Astrocyte (in vitro differentiated cells and primary cell): ENCODE data around the gene PALLD. TPM values are rescaled to one million over a fixed set of nuclear protein-coding genes. Genes with fewer than 3 reads are reported as not detected.

ENCODE experiments used
- DNase-seq: peaks from one replicate; pipeline ENCODE4 v3.0.0-alpha.2; 2010; ENCODE audit warnings: low read depth
- FAIRE-seq: peaks from 2 replicates; lab custom pipeline; 2011; peaks lifted over from hg19 to GRCh38; lab: Jason Lieb, UNC
- H2AFZ ChIP-seq: 2 replicates; pipeline ENCODE4 v1.6.0; 2012; ENCODE audit warnings: low read depth, low read length, inconsistent platforms
- H3K27ac ChIP-seq: 2 replicates; pipeline ENCODE4 v1.5.1; 2011; ENCODE audit warnings: low read depth, low read length, inconsistent platforms
- H3K27me3 ChIP-seq: 2 replicates; pipeline ENCODE4 v1.6.0; 2011; ENCODE audit warnings: low read length, inconsistent platforms; ENCODE audit not compliant: insufficient read depth
- H3K36me3 ChIP-seq: 2 replicates; pipeline ENCODE4 v1.5.1; 2011; ENCODE audit warnings: low read length, inconsistent platforms; ENCODE audit not compliant: insufficient read depth
- H3K4me1 ChIP-seq: 2 replicates; pipeline ENCODE4 v1.5.1; 2011; ENCODE audit warnings: low read length, inconsistent platforms; ENCODE audit not compliant: insufficient read depth
- H3K4me2 ChIP-seq: 2 replicates; pipeline ENCODE4 v1.6.0; 2012; ENCODE audit warnings: low read length, inconsistent platforms
- H3K4me3 ChIP-seq: 2 replicates; pipeline ENCODE4 v1.5.1; 2011; ENCODE audit warnings: low read depth, mild to moderate bottlenecking, low read length, inconsistent platforms; ENCODE audit not compliant: insufficient read depth
- H3K79me2 ChIP-seq: 2 replicates; pipeline ENCODE4 v1.6.0; 2012; ENCODE audit warnings: mild to moderate bottlenecking, low read length, inconsistent platforms; ENCODE audit not compliant: insufficient read depth
- H3K9ac ChIP-seq: 2 replicates; pipeline ENCODE4 v1.6.0; 2012; ENCODE audit warnings: mild to moderate bottlenecking, low read length, inconsistent platforms
- H3K9me3 ChIP-seq: 2 replicates; pipeline ENCODE4 v1.5.1; 2012; ENCODE audit warnings: low read depth, mild to moderate bottlenecking, low read length, inconsistent platforms; ENCODE audit not compliant: insufficient read depth
- H4K20me1 ChIP-seq: 2 replicates; pipeline ENCODE4 v1.6.0; 2012; ENCODE audit warnings: low read length, inconsistent platforms; ENCODE audit not compliant: insufficient read depth
- H3K27ac Mint-ChIP-seq: one replicate; pipeline ENCODE4 v1.8.0; 2021; ENCODE audit warnings: mild to moderate bottlenecking, mixed read lengths; ENCODE audit not compliant: unreplicated experiment
- H3K27me3 Mint-ChIP-seq: one replicate; pipeline ENCODE4 v1.8.0; 2021; ENCODE audit warnings: low read depth, mixed read lengths; ENCODE audit not compliant: unreplicated experiment
- H3K36me3 Mint-ChIP-seq: one replicate; pipeline ENCODE4 v1.8.0; 2021; ENCODE audit warnings: low read depth, mixed read lengths; ENCODE audit not compliant: unreplicated experiment
- H3K4me1 Mint-ChIP-seq: one replicate; pipeline ENCODE4 v1.8.0; 2021; ENCODE audit warnings: low read depth, mixed read lengths; ENCODE audit not compliant: unreplicated experiment
- H3K4me3 Mint-ChIP-seq: one replicate; pipeline ENCODE4 v1.8.0; 2021; ENCODE audit warnings: mild to moderate bottlenecking, moderate library complexity, mixed read lengths; ENCODE audit not compliant: unreplicated experiment
- H3K9me3 Mint-ChIP-seq: one replicate; pipeline ENCODE4 v1.8.0; 2021; ENCODE audit warnings: mild to moderate bottlenecking, mixed read lengths; ENCODE audit not compliant: unreplicated experiment
- CTCF ChIP-seq: IDR thresholded peaks from 2 replicates; pipeline ENCODE4 v1.5.1; 2011; ENCODE audit warnings: low read depth, mild to moderate bottlenecking, inconsistent platforms, low read length, moderate library complexity; ENCODE audit not compliant: insufficient read depth
- EZH2 ChIP-seq: IDR thresholded peaks from 2 replicates; pipeline ENCODE4 v1.6.1; 2012; ENCODE audit warnings: mild to moderate bottlenecking, low read length, inconsistent platforms; ENCODE audit not compliant: insufficient read depth
- total RNA-seq: library from RNA; stranded (reverse); gene quantifications from 2 replicates; pipeline ENCODE4 v1.2.1, GENCODE V29; 2021

The PALLD gene
- total RNA-seq, 1 donor from 2014 or later, result 498 TPM

GRCh38 chr4:168574581-168575295, 77.9 kb downstream of the PALLD start:
- peaks cover 11% of the 10 kb centered on the region for H3K4me1 Mint-ChIP-seq
- H3K4me2 ChIP-seq, result peak overlapping the region; percentile 48

GRCh38 chr4:168575473-168575872, 78.6 kb downstream of the PALLD start:
- no peak overlapping the region for H3K27ac ChIP-seq
- DNase-seq (no peak), FAIRE-seq (no peak)
- no peaks in the 10 kb centered on the region for H3K9me3 ChIP-seq
- H3K27me3 Mint-ChIP-seq, result no peaks in the 10 kb centered on the region
- no peaks in the 10 kb centered on the region for H3K79me2 ChIP-seq
- peaks cover 11% of the 10 kb centered on the region for H3K36me3 Mint-ChIP-seq
- TF ChIP-seq EZH2 (no peak), CTCF (no peak)
- H3K27ac Mint-ChIP-seq, result no peak overlapping the region
- H3K4me1 Mint-ChIP-seq, result peaks cover 11% of the 10 kb centered on the region
- H3K4me3 Mint-ChIP-seq, result no peak overlapping the region
- H3K4me1 ChIP-seq, result peaks cover 6% of the 10 kb centered on the region
- no peaks in the 10 kb centered on the region for H3K27me3 ChIP-seq
- no peaks in the 10 kb centered on the region for H3K36me3 ChIP-seq
- no peak overlapping the region for H2AFZ ChIP-seq
- no peak overlapping the region for H3K4me2 ChIP-seq
- H3K4me3 ChIP-seq, result no peak overlapping the region
- H3K9me3 Mint-ChIP-seq, result peaks cover 2% of the 10 kb centered on the region
- H3K9ac ChIP-seq, result no peak overlapping the region
- H4K20me1 ChIP-seq, result no peaks in the 10 kb centered on the region

More at GRCh38 chr4:168574581-168575295, 77.9 kb downstream of the PALLD start:
- Mint-ChIP-seq H3K27ac (no peak overlapping the region), H3K27me3 (no peaks in the 10 kb centered on the region), H3K36me3 (peaks cover 11% of the 10 kb centered on the region), H3K9me3 (peaks cover 2% of the 10 kb centered on the region), H3K4me3 (no peak overlapping the region)
- H3K4me1 ChIP-seq, result peaks cover 6% of the 10 kb centered on the region
- TF ChIP-seq EZH2 (no peak), CTCF (no peak)
- no peak overlapping the region for H3K27ac ChIP-seq
- H3K79me2 ChIP-seq, result no peaks in the 10 kb centered on the region
- no peaks in the 10 kb centered on the region for H3K36me3 ChIP-seq
- H3K4me3 ChIP-seq, result no peak overlapping the region
- no peaks in the 10 kb centered on the region for H3K27me3 ChIP-seq
- H3K9me3 ChIP-seq, result no peaks in the 10 kb centered on the region
- H2AFZ ChIP-seq, result no peak overlapping the region
- no peaks in the 10 kb centered on the region for H4K20me1 ChIP-seq
- no peak overlapping the region for H3K9ac ChIP-seq
- DNase-seq (peak; percentile 83), FAIRE-seq (peak; percentile 91)

- peaks cover 6% of the 10 kb centered on the region for H3K4me1 ChIP-seq
- no peaks in the 10 kb centered on the region for H3K9me3 ChIP-seq
- H2AFZ ChIP-seq, result no peak overlapping the region
- H3K27me3 ChIP-seq, result no peaks in the 10 kb centered on the region
- no peak overlapping the region for H3K27ac ChIP-seq
- H4K20me1 ChIP-seq, result no peaks in the 10 kb centered on the region
- Mint-ChIP-seq H3K27ac (no peak overlapping the region), H3K36me3 (peaks cover 13% of the 10 kb centered on the region), H3K4me3 (no peak overlapping the region), H3K4me1 (peaks cover 11% of the 10 kb centered on the region), H3K27me3 (no peaks in the 10 kb centered on the region), H3K9me3 (peaks cover 2% of the 10 kb centered on the region)
- no peak overlapping the region for H3K9ac ChIP-seq
- no peaks in the 10 kb centered on the region for H3K36me3 ChIP-seq
- FAIRE-seq, result no peak
- H3K79me2 ChIP-seq, result no peaks in the 10 kb centered on the region
- DNase-seq, result no peak
- TF ChIP-seq EZH2, result no peak
- no peak overlapping the region for H3K4me2 ChIP-seq
- H3K4me3 ChIP-seq, result no peak overlapping the region
Measured at GRCh38 chr4:168577624-168578023, 80.8 kb downstream of the PALLD start.
